Neuronal stem cell (in vitro differentiated cells): ENCODE measurements around the gene UBA6.

Experiments
- DNase-seq: peaks from one replicate; pipeline ENCODE4 v3.0.0-alpha.2; 2013; ENCODE audit warnings: low spot score
- H2AFZ ChIP-seq: one replicate; pipeline ENCODE4 v1.6.1; 2013; ENCODE audit warnings: mild to moderate bottlenecking, low read length, inconsistent platforms
- H2AK5ac ChIP-seq: 2 replicates; pipeline ENCODE4 v1.6.1; 2013; ENCODE audit warnings: low read depth, mild to moderate bottlenecking, inconsistent platforms, low read length, moderate library complexity, mixed read lengths
- H2BK120ac ChIP-seq: 2 replicates; pipeline ENCODE4 v1.6.1; 2013; ENCODE audit warnings: low read depth, mild to moderate bottlenecking, inconsistent platforms, low read length, moderate library complexity, mixed read lengths
- H2BK12ac ChIP-seq: one replicate; pipeline ENCODE4 v1.6.1; 2013; ENCODE audit warnings: low read length, inconsistent platforms
- H2BK15ac ChIP-seq: 2 replicates; pipeline ENCODE4 v1.6.1; 2013; ENCODE audit warnings: mild to moderate bottlenecking, low read length, inconsistent platforms, mixed read lengths
- H2BK5ac ChIP-seq: one replicate; pipeline ENCODE4 v1.6.1; 2013; ENCODE audit warnings: inconsistent platforms, mild to moderate bottlenecking, low read length, moderate library complexity
- H3K14ac ChIP-seq: one replicate; pipeline ENCODE4 v1.6.1; 2013; ENCODE audit warnings: low read length, inconsistent platforms
- H3K18ac ChIP-seq: 2 replicates; pipeline ENCODE4 v1.6.1; 2013; ENCODE audit warnings: low read length, inconsistent platforms
- H3K23ac ChIP-seq: 2 replicates; pipeline ENCODE4 v1.6.1; 2013; ENCODE audit warnings: low read depth, mild to moderate bottlenecking, mixed read lengths, low read length, inconsistent platforms; ENCODE audit not compliant: poor library complexity
- H3K27ac ChIP-seq: replicated peaks from 3 replicates; pipeline ENCODE4 v1.5.1; 2013; ENCODE audit warnings: low read length, inconsistent platforms
- H3K27me3 ChIP-seq, 3 experiments: 2 replicates each; pipeline ENCODE4 v1.6.1; 2013; ENCODE audit warnings: low read length in 3 of 3, mild to moderate bottlenecking in 2 of 3, inconsistent platforms in 1 of 3, low read depth in 1 of 3, mixed read lengths in 1 of 3, moderate library complexity in 1 of 3; ENCODE audit not compliant: control insufficient read depth in 3 of 3, insufficient read depth in 3 of 3
- H3K36me3 ChIP-seq, 2 donors: replicated peaks in 1 of 2; 2 replicates each; pipeline ENCODE4 v1.6.1; 2013; ENCODE audit warnings: low read length in 2 of 2; ENCODE audit not compliant: control insufficient read depth in 2 of 2, insufficient read depth in 2 of 2
- H3K4ac ChIP-seq: 2 replicates; pipeline ENCODE4 v1.6.1; 2013; ENCODE audit warnings: inconsistent platforms, mild to moderate bottlenecking, low read length, moderate library complexity
- H3K4me1 ChIP-seq, 2 donors: 1 replicate in 1 of 2; 2 replicates in 1 of 2; pipeline ENCODE4 v1.6.1; 2013; ENCODE audit warnings: low read length in 2 of 2, low read depth in 1 of 2; ENCODE audit not compliant: control insufficient read depth in 2 of 2, insufficient read depth in 1 of 2
- H3K4me2 ChIP-seq: one replicate; pipeline ENCODE4 v1.6.1; 2013; ENCODE audit warnings: mild to moderate bottlenecking, low read length, inconsistent platforms; ENCODE audit not compliant: insufficient read depth, poor library complexity, severe bottlenecking
- H3K4me3 ChIP-seq, 2 donors: 2 replicates each; pipeline ENCODE4 v1.5.1; 2013; ENCODE audit warnings: low read length in 2 of 2, mild to moderate bottlenecking in 2 of 2, inconsistent platforms in 1 of 2, moderate library complexity in 1 of 2
- H3K79me1 ChIP-seq: one replicate; pipeline ENCODE4 v1.6.1; 2013; ENCODE audit warnings: low read depth, mild to moderate bottlenecking, inconsistent platforms, low read length, moderate library complexity
- H3K9ac ChIP-seq: one replicate; pipeline ENCODE4 v1.6.1; 2013; ENCODE audit warnings: mild to moderate bottlenecking, low read depth, low read length, inconsistent platforms; ENCODE audit not compliant: poor library complexity
- H3K9me3 ChIP-seq, 2 donors: replicated peaks in 1 of 2; 2 replicates each; pipeline versions ENCODE3 to v1.6.1; 2013; ENCODE audit warnings: low read length in 2 of 2, mild to moderate bottlenecking in 2 of 2, inconsistent platforms in 1 of 2, low read depth in 1 of 2, mixed read lengths in 1 of 2, moderate library complexity in 1 of 2; ENCODE audit not compliant: control insufficient read depth in 2 of 2, insufficient read depth in 1 of 2
- H4K8ac ChIP-seq: one replicate; pipeline ENCODE4 v1.6.1; 2013; ENCODE audit warnings: low read depth, mild to moderate bottlenecking, inconsistent platforms, low read length, moderate library complexity
- H4K91ac ChIP-seq: one replicate; pipeline ENCODE4 v1.6.1; 2013; ENCODE audit warnings: low read length, low read depth, mild to moderate bottlenecking, inconsistent platforms; ENCODE audit not compliant: poor library complexity
- WGBS, 2 donors: extraction: QIAGEN DNeasy Blood & Tissue Kit; methylation state at CpG; one replicate each; pipeline ENCODE4 v1.1.7; 2013; ENCODE audit warnings: missing lambda C conversion rate in 2 of 2, mixed read lengths in 1 of 2; ENCODE audit not compliant: insufficient read length in 2 of 2, insufficient replicate concordance in 1 of 2; ENCODE audit errors: extremely low coverage in 2 of 2; 5-methylcytosine and 5-hydroxymethylcytosine counted together

The UBA6 gene

GRCh38 chr4:67587156-67587555 lies 113.8 kb downstream of the UBA6 start:
- no CpG with 5 or more reads among the region's 3 CpGs for WGBS, 2 donors

GRCh38 chr4:67584496-67584895 lies 116.5 kb downstream of the UBA6 start:
- Histone ChIP-seq H3K4me1 (no peaks in the 10 kb centered on the region), H3K27me3 (no peaks in the 10 kb centered on the region), H3K4me2 (no peak overlapping the region), H3K9me3 (no peaks in the 10 kb centered on the region), H2AFZ (no peak overlapping the region), H4K8ac (no peak overlapping the region), H3K23ac (no peak overlapping the region), H3K27ac (no peak overlapping the region), H3K14ac (no peak overlapping the region), H3K18ac (no peak overlapping the region), H3K4me3 (no peak overlapping the region), H2BK5ac (no peak overlapping the region), H3K4ac (no peak overlapping the region), H3K36me3 (no peaks in the 10 kb centered on the region), H2BK15ac (no peak overlapping the region), H3K79me1 (no peaks in the 10 kb centered on the region), H2AK5ac (no peak overlapping the region), H2BK120ac (no peak overlapping the region), H4K91ac (no peak overlapping the region), H2BK12ac (no peak overlapping the region), H3K9ac (no peak overlapping the region)
- no peak for DNase-seq

More at GRCh38 chr4:67587156-67587555, 113.8 kb downstream of the UBA6 start:
- Histone ChIP-seq H2BK120ac (no peak overlapping the region), H2AK5ac (no peak overlapping the region), H3K4ac (no peak overlapping the region), H2BK5ac (no peak overlapping the region), H2BK12ac (no peak overlapping the region), H3K9ac (no peak overlapping the region), H3K4me2 (no peak overlapping the region), H3K36me3 (no peaks in the 10 kb centered on the region), H3K79me1 (no peaks in the 10 kb centered on the region), H3K18ac (no peak overlapping the region), H2AFZ (no peak overlapping the region), H4K8ac (no peak overlapping the region), H3K9me3 (no peaks in the 10 kb centered on the region), H3K4me3 (no peak overlapping the region), H3K27ac (no peak overlapping the region), H4K91ac (no peak overlapping the region), H3K23ac (no peak overlapping the region), H3K27me3 (no peaks in the 10 kb centered on the region), H3K14ac (no peak overlapping the region), H2BK15ac (no peak overlapping the region), H3K4me1 (no peaks in the 10 kb centered on the region)
- no peak for DNase-seq

GRCh38 chr4:67581913-67582312 lies 119.0 kb downstream of the UBA6 start:
- Histone ChIP-seq H3K18ac (no peak overlapping the region), H3K23ac (no peak overlapping the region), H2BK5ac (no peak overlapping the region), H4K8ac (no peak overlapping the region), H2AFZ (no peak overlapping the region), H3K27me3 (no peaks in the 10 kb centered on the region), H3K36me3 (no peaks in the 10 kb centered on the region), H2BK12ac (no peak overlapping the region), H3K9me3 (no peaks in the 10 kb centered on the region), H4K91ac (no peak overlapping the region), H3K4me1 (no peaks in the 10 kb centered on the region), H3K14ac (no peak overlapping the region), H3K27ac (no peak overlapping the region), H3K4me3 (no peak overlapping the region), H2BK15ac (no peak overlapping the region), H2AK5ac (no peak overlapping the region), H3K4me2 (no peak overlapping the region), H3K9ac (no peak overlapping the region), H2BK120ac (no peak overlapping the region), H3K79me1 (no peaks in the 10 kb centered on the region), H3K4ac (no peak overlapping the region)
- no CpG with 5 or more reads among the region's 2 CpGs for WGBS, 2 donors
- no peak for DNase-seq

GRCh38 chr4:67581208-67581857 lies 119.6 kb downstream of the UBA6 start:
- Histone ChIP-seq H3K9me3 (no peaks in the 10 kb centered on the region), H2AK5ac (no peak overlapping the region), H3K4ac (no peak overlapping the region), H2BK12ac (no peak overlapping the region), H2AFZ (no peak overlapping the region), H3K9ac (no peak overlapping the region), H3K4me2 (no peak overlapping the region), H3K18ac (no peak overlapping the region), H2BK15ac (no peak overlapping the region), H3K36me3 (no peaks in the 10 kb centered on the region), H3K14ac (no peak overlapping the region), H3K4me1 (no peaks in the 10 kb centered on the region), H2BK5ac (no peak overlapping the region), H3K23ac (no peak overlapping the region), H3K79me1 (no peaks in the 10 kb centered on the region), H3K27me3 (no peaks in the 10 kb centered on the region), H3K4me3 (no peak overlapping the region), H4K8ac (no peak overlapping the region), H2BK120ac (no peak overlapping the region), H3K27ac (no peak overlapping the region), H4K91ac (no peak overlapping the region)
- no peak for DNase-seq
- WGBS, 2 donors, result no CpG with 5 or more reads among the region's 8 CpGs
